Keratinocyte (primary cell): Measurements from ENCODE around the gene CSMD2. TPM values are rescaled to one million over a fixed set of nuclear protein-coding genes. Genes with fewer than 3 reads are reported as not detected.

Experiments
- DNase-seq: peaks from one replicate; pipeline ENCODE4 v3.0.0-alpha.2; 2011; ENCODE audit warnings: low read depth, missing footprints, low spot score
- FAIRE-seq: peaks from 2 replicates; lab custom pipeline; 2011; peaks lifted over from hg19 to GRCh38; lab: Jason Lieb, UNC
- H2AFZ ChIP-seq: 2 replicates; pipeline ENCODE4 v1.6.0; 2012; ENCODE audit warnings: low read length, control low read depth, inconsistent platforms; ENCODE audit not compliant: control insufficient read depth
- H3K27ac ChIP-seq: 2 replicates; pipeline ENCODE4 v1.5.1; 2011; ENCODE audit warnings: low read length; ENCODE audit not compliant: control insufficient read depth, insufficient read depth
- H3K27me3 ChIP-seq: 3 replicates; pipeline ENCODE4 v1.6.0; 2011; ENCODE audit warnings: low read length; ENCODE audit not compliant: control insufficient read depth, insufficient read depth; ENCODE audit errors: extremely low read depth
- H3K36me3 ChIP-seq, 2 experiments: 2 replicates in 1 of 2; 3 replicates in 1 of 2; pipeline ENCODE4 v1.5.1; 2011; ENCODE audit warnings: low read length in 2 of 2, mild to moderate bottlenecking in 1 of 2; ENCODE audit not compliant: control insufficient read depth in 2 of 2, insufficient read depth in 2 of 2; ENCODE audit errors: extremely low read depth in 1 of 2
- H3K4me1 ChIP-seq: 3 replicates; pipeline ENCODE4 v1.5.1; 2011; ENCODE audit warnings: low read length; ENCODE audit not compliant: control insufficient read depth, insufficient read depth; ENCODE audit errors: extremely low read depth
- H3K4me2 ChIP-seq: 3 replicates; pipeline ENCODE4 v1.6.0; 2011; ENCODE audit warnings: low read depth, low read length; ENCODE audit not compliant: control insufficient read depth, insufficient read depth; ENCODE audit errors: extremely low read depth
- H3K4me3 ChIP-seq, 3 experiments: fragments of 200-600 bp in 1 of 3; sonication (generic) in 1 of 3; 2 replicates in 2 of 3; 3 replicates in 1 of 3; pipeline ENCODE4 v1.5.1; 2011 to 2016; ENCODE audit warnings: low read length in 3 of 3, mild to moderate bottlenecking in 3 of 3, control low read depth in 2 of 3, inconsistent platforms in 1 of 3, low read depth in 1 of 3, mixed read lengths in 1 of 3, mixed run types in 1 of 3, moderate library complexity in 1 of 3; ENCODE audit not compliant: control insufficient read depth in 2 of 3, insufficient read depth in 2 of 3; ENCODE audit errors: extremely low read depth in 1 of 3
- H3K79me2 ChIP-seq: 2 replicates; pipeline ENCODE4 v1.6.0; 2012; ENCODE audit warnings: low read length; ENCODE audit not compliant: control insufficient read depth, insufficient read depth
- H3K9ac ChIP-seq: 3 replicates; pipeline ENCODE4 v1.6.0; 2011; ENCODE audit warnings: low read length; ENCODE audit not compliant: control insufficient read depth, insufficient read depth; ENCODE audit errors: extremely low read depth
- H3K9me1 ChIP-seq: 3 replicates; pipeline ENCODE4 v1.6.0; 2011; ENCODE audit warnings: low read length; ENCODE audit not compliant: control insufficient read depth, insufficient read depth; ENCODE audit errors: extremely low read depth
- H3K9me3 ChIP-seq: 2 replicates; pipeline ENCODE4 v1.5.1; 2012; ENCODE audit warnings: low read depth, low read length; ENCODE audit not compliant: control insufficient read depth
- H4K20me1 ChIP-seq: 3 replicates; pipeline ENCODE4 v1.6.0; 2011; ENCODE audit warnings: low read length; ENCODE audit not compliant: control insufficient read depth, insufficient read depth; ENCODE audit errors: extremely low read depth
- EZH2 ChIP-seq: IDR thresholded peaks from one replicate; pipeline ENCODE4 v1.6.1; 2012; ENCODE audit warnings: inconsistent platforms, mild to moderate bottlenecking, low read length, moderate library complexity
- dilution Hi-C: fragments of 300-500 bp; cut with MboI; formaldehyde crosslinking; loops from one replicate; pipeline ENCODE4 v1.7.0; 2020; ENCODE audit warnings: low sequenced_read_pairs; ENCODE audit not compliant: extremely low pct_ligation_motif_present
- polyA plus RNA-seq, 5 experiments: library from polyadenylated mRNA; depleted of rRNA in 3 of 5; stranded (reverse) in 3 of 5; stranded (forward) in 1 of 5; unstranded in 1 of 5; fragments of >200 nt; gene quantifications; 1 replicate in 1 of 5; 2 replicates in 3 of 5; 3 replicates in 1 of 5; pipeline versions ENCODE4 v1.2.1 to v1.2.3, GENCODE V29; 2011 to 2012; ENCODE audit warnings: missing spikeins in 2 of 5, low read depth in 1 of 5, low replicate concordance in 1 of 5
- TF ChIP-seq, protein P1 (sequence below), 3 experiments: IDR thresholded peaks in 1 of 3; conservative IDR thresholded peaks in 1 of 3; optimal IDR thresholded peaks in 1 of 3; 2 replicates in 2 of 3; 3 replicates in 1 of 3; pipeline versions ENCODE3 to v1.5.1; 2011; ENCODE audit warnings: low read length in 3 of 3, mild to moderate bottlenecking in 3 of 3, moderate library complexity in 2 of 3, control low read depth in 1 of 3, inconsistent platforms in 1 of 3; ENCODE audit not compliant: insufficient read depth in 2 of 3; ENCODE audit errors: extremely low read depth in 1 of 3

Gene CSMD2
- polyA plus RNA-seq, 1 donor (not counting 4 experiments of a cell fraction or from before 2014, with no cell fraction given) = 2.0 TPM

DNA sequence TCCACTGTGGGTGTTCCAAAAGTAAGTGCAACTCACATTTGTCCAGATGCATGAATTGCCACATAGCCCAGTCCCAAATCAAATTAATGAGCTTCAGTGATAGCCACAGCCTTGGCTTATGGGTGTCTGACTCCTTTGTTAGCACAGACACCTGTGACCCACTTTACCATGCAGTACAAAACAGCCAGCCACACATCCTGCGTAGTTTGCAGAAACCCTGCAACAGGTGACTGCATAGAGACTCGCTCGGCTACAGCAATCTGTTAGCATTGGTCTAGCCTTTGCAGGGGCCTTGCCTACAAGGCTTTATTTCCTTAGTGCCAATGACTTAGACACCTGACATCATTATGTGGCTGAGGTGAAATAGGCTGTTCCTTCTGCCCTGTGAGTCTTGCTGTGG lies 135.5 kb downstream of the CSMD2 start:
- Histone ChIP-seq H3K4me1 (no peaks in the 10 kb centered on the region), H3K4me2 (no peak overlapping the region), H3K36me3 (no peaks in the 10 kb centered on the region), H2AFZ (no peak overlapping the region), H3K9me3 (no peaks in the 10 kb centered on the region), H3K27ac (no peak overlapping the region), H3K79me2 (no peaks in the 10 kb centered on the region), H3K9me1 (no peaks in the 10 kb centered on the region), H3K4me3 (no peak overlapping the region), H3K9ac (no peak overlapping the region), H4K20me1 (no peaks in the 10 kb centered on the region), H3K27me3 (no peaks in the 10 kb centered on the region)
- FAIRE-seq (no peak), DNase-seq (no peak)
- TF ChIP-seq, protein P1, sequence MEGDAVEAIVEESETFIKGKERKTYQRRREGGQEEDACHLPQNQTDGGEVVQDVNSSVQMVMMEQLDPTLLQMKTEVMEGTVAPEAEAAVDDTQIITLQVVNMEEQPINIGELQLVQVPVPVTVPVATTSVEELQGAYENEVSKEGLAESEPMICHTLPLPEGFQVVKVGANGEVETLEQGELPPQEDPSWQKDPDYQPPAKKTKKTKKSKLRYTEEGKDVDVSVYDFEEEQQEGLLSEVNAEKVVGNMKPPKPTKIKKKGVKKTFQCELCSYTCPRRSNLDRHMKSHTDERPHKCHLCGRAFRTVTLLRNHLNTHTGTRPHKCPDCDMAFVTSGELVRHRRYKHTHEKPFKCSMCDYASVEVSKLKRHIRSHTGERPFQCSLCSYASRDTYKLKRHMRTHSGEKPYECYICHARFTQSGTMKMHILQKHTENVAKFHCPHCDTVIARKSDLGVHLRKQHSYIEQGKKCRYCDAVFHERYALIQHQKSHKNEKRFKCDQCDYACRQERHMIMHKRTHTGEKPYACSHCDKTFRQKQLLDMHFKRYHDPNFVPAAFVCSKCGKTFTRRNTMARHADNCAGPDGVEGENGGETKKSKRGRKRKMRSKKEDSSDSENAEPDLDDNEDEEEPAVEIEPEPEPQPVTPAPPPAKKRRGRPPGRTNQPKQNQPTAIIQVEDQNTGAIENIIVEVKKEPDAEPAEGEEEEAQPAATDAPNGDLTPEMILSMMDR (optimal IDR thresholded peaks at IDR 0.05 in 1 of 3, IDR thresholded peaks at IDR 0.05 in 1 of 3, conservative IDR thresholded peaks at IDR 0.05 in 1 of 3; ENCODE audit: extremely low read depth in 1 of 3, insufficient read depth in 2 of 3, low read length in 3 of 3) = no peak
- no peak for TF ChIP-seq EZH2
- dilution Hi-C loops = no loop called here

DNA sequence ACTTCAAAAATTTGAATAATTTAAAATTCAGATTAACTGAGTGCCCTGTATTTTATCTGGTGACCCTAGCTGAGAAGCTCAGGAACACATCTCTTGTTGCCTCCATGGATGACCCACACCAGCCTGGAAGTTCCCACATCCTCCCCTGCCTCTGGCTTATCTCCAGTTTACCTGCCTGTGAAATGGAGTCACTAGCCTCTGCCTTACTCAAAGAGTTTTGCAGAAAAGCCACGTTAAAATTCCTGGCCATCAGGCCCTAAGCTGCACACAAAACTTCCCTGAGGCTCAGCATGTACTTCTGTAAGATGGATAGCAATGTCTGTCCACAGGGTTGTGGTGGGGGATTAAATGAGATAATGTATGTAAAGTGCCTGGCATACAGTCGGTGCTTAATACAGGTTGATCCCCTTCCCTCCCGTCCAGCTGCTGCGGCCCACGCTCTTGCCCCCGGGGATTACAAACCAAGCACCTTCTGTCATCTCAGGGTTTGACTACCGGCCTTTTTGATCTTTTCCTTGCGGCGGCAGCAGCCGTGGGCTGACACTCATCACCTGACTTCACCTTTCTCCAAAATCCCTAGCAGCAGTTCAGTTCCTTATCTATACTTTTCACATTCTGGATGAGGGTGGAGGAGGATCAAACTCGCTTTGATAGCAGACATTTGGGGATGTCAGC lies 136.5 kb downstream of the CSMD2 start:
- H3K36me3 ChIP-seq = no peaks in the 10 kb centered on the region
- H3K79me2 ChIP-seq = no peaks in the 10 kb centered on the region
- TF ChIP-seq, protein P1 (optimal IDR thresholded peaks at IDR 0.05 in 1 of 3, IDR thresholded peaks at IDR 0.05 in 1 of 3, conservative IDR thresholded peaks at IDR 0.05 in 1 of 3; ENCODE audit: extremely low read depth in 1 of 3, insufficient read depth in 2 of 3, low read length in 3 of 3) = no peak
- no peak for TF ChIP-seq EZH2
- no peak overlapping the region for H3K27ac ChIP-seq
- H3K4me1 ChIP-seq = no peaks in the 10 kb centered on the region
- no peak overlapping the region for H2AFZ ChIP-seq
- H3K9me1 ChIP-seq = no peaks in the 10 kb centered on the region
- no peaks in the 10 kb centered on the region for H3K27me3 ChIP-seq
- no peak overlapping the region for H3K4me3 ChIP-seq
- no peak for DNase-seq
- H3K9me3 ChIP-seq = no peaks in the 10 kb centered on the region
- dilution Hi-C loops = no loop called here
- H3K9ac ChIP-seq = no peak overlapping the region
- no peak for FAIRE-seq
- no peak overlapping the region for H3K4me2 ChIP-seq
- no peaks in the 10 kb centered on the region for H4K20me1 ChIP-seq
